Endothelial cell (in vitro differentiated cells): ENCODE data around the gene SPOP. TPM values are rescaled to one million over a fixed set of nuclear protein-coding genes. Genes with fewer than 3 reads are reported as not detected.

Experiments
- DNase-seq: peaks from one replicate; pipeline ENCODE4 v3.0.0; 2021; ENCODE audit warnings: low spot score
- H3K27ac Mint-ChIP-seq: one replicate; pipeline ENCODE4 v1.8.0; 2021; ENCODE audit warnings: mixed read lengths, inconsistent platforms; ENCODE audit not compliant: unreplicated experiment
- H3K27me3 Mint-ChIP-seq: one replicate; pipeline ENCODE4 v1.8.0; 2021; ENCODE audit warnings: mild to moderate bottlenecking, moderate library complexity, mixed read lengths, inconsistent platforms; ENCODE audit not compliant: unreplicated experiment
- H3K36me3 Mint-ChIP-seq: one replicate; pipeline ENCODE4 v1.8.0; 2021; ENCODE audit warnings: mild to moderate bottlenecking, low read depth, mixed read lengths, inconsistent platforms; ENCODE audit not compliant: unreplicated experiment
- H3K4me1 Mint-ChIP-seq: one replicate; pipeline ENCODE4 v1.8.0; 2021; ENCODE audit warnings: mild to moderate bottlenecking, mixed read lengths, inconsistent platforms; ENCODE audit not compliant: unreplicated experiment
- H3K4me3 Mint-ChIP-seq: one replicate; pipeline ENCODE4 v1.8.0; 2021; ENCODE audit warnings: mild to moderate bottlenecking, mixed read lengths, inconsistent platforms; ENCODE audit not compliant: unreplicated experiment
- H3K9me3 Mint-ChIP-seq: one replicate; pipeline ENCODE4 v1.8.0; 2021; ENCODE audit warnings: mixed read lengths, inconsistent platforms; ENCODE audit not compliant: unreplicated experiment
- total RNA-seq: library from RNA; stranded (reverse); fragmentation: NEBNext Ultra II Directional; extraction: Animal tissue kit (Norgen Biotek cat#: 25700); gene quantifications from one replicate; pipeline ENCODE4 v1.2.1, GENCODE V29; 2021; ENCODE audit not compliant: unreplicated experiment
- TF ChIP-seq, protein P1 (sequence below): fragments of 200-600 bp; sonication (generic); IDR thresholded peaks from one replicate; pipeline ENCODE4 v1.5.0; 2021; ENCODE audit warnings: antibody characterized with exemption; ENCODE audit not compliant: unreplicated experiment

The SPOP gene
- total RNA-seq, 1 donor from 2014 or later: 55.6 TPM

DNA sequence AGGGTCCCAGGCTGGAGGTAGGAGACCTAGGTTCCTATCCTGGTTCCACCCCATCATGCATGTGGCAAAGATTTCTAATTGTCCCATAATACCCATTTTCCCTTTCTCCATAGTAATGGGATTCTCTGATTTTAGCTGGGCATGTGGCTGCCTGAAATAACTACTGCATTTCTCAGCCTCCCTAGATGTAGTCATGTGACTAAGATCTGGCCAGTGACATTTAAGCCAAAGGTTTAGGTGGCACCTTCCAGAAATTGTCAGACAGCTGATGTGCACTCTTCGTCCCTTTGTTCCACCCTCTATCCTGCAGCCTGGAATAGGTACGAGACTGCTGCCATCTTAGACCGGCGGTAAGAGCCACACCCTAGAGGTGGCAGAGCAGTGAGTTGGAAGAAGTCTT lies 94.0 kb downstream of the SPOP start:
- TF ChIP-seq, protein P1, sequence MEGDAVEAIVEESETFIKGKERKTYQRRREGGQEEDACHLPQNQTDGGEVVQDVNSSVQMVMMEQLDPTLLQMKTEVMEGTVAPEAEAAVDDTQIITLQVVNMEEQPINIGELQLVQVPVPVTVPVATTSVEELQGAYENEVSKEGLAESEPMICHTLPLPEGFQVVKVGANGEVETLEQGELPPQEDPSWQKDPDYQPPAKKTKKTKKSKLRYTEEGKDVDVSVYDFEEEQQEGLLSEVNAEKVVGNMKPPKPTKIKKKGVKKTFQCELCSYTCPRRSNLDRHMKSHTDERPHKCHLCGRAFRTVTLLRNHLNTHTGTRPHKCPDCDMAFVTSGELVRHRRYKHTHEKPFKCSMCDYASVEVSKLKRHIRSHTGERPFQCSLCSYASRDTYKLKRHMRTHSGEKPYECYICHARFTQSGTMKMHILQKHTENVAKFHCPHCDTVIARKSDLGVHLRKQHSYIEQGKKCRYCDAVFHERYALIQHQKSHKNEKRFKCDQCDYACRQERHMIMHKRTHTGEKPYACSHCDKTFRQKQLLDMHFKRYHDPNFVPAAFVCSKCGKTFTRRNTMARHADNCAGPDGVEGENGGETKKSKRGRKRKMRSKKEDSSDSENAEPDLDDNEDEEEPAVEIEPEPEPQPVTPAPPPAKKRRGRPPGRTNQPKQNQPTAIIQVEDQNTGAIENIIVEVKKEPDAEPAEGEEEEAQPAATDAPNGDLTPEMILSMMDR: no peak
- Mint-ChIP-seq H3K36me3 (no peaks in the 10 kb centered on the region), H3K9me3 (no peaks in the 10 kb centered on the region), H3K4me1 (peaks cover 3% of the 10 kb centered on the region), H3K4me3 (no peak overlapping the region), H3K27ac (no peak overlapping the region), H3K27me3 (peaks cover 20% of the 10 kb centered on the region)
- DNase-seq: no peak

DNA sequence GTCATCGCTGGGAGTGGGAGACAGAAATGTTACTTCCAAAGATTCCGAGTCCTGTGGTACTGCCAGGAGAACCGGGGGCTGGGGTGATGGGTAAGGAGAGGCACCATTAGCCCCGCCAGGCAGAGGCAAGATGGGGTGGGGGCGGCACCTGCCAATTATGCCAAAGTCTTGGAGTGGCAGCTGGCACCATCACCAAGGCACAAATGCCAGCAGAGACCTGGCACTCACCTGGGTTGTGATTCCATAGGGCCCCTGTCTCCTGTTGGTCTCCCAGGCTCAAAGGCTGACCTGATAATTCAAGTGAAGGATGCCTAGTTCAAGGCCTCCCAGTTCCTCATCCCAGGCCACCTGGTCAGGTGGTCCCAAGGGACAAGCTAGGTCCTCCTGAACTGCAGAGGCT lies 94.7 kb downstream of the SPOP start:
- TF ChIP-seq, protein P1: no peak
- H3K4me1 Mint-ChIP-seq: peaks cover 1% of the 10 kb centered on the region
- peaks cover 15% of the 10 kb centered on the region for H3K27me3 Mint-ChIP-seq

DNA sequence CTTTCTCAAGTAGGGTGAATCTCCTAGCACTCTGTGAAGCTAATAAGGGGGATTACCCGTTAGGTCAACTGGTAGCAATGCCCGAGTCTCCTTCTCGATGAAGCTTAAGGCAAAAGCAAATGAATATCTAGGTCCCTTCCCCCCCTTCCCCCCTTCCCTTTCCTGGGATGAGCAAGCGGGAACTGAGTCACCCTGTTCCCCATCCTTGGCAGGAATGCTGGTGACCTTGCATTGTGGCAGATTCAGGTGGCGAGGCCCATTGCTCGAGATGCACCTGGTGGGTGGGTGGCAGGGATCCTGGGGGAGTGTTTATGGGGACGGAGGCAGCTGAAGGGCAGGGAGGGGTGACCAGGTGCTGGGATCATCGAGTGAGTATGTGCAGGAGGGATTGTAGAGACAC lies 95.1 kb downstream of the SPOP start:
- H3K4me3 Mint-ChIP-seq: no peak overlapping the region

More for the DNA sequence above, 94.7 kb downstream of the SPOP start:
- Mint-ChIP-seq H3K36me3 (no peaks in the 10 kb centered on the region), H3K9me3 (no peaks in the 10 kb centered on the region), H3K4me3 (no peak overlapping the region), H3K27ac (no peak overlapping the region)
- no peak for DNase-seq

DNA sequence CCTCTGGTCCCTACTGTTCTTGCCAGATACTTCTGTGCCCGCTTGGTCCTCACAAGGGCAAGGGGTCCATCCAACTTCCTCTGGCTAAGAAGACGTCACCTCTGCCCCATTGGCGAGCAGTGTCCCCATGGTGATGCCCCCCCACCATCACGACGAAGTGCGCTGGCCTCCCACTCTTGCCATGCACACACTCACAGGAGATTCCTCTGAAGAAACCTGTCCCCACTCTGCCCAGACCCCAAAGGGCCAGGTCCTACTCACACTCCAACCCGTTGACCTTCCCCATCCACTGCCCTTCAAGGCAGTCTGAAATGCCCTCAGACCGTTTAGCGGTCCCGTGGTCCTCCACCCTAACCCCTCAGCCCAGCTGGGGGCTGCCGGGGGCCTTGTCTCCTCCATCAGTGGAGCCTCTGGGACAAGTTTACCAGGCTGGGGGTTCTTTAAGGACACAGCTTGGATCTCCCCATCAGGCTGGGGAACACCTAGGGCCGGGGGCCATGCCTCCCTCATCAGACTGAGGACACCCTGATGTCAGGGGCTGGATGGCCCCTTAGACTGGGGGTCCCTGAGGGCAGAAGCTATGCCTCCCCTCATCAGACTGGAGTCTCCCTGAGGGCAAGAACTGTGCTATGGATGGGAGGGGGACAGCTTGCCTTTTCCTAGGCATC lies 95.7 kb downstream of the SPOP start:
- Mint-ChIP-seq H3K27me3 (peaks cover 18% of the 10 kb centered on the region), H3K9me3 (no peaks in the 10 kb centered on the region), H3K36me3 (no peaks in the 10 kb centered on the region), H3K27ac (peak overlapping the region; percentile 57), H3K4me1 (peaks cover 6% of the 10 kb centered on the region), H3K4me3 (no peak overlapping the region)
- TF ChIP-seq, protein P1: no peak
- no peak for DNase-seq

More for the DNA sequence above, 95.1 kb downstream of the SPOP start:
- no peaks in the 10 kb centered on the region for H3K36me3 Mint-ChIP-seq
- peaks cover 15% of the 10 kb centered on the region for H3K27me3 Mint-ChIP-seq
- TF ChIP-seq, protein P1: no peak
- DNase-seq: no peak
- no peak overlapping the region for H3K27ac Mint-ChIP-seq
- H3K9me3 Mint-ChIP-seq: no peaks in the 10 kb centered on the region
- peaks cover 1% of the 10 kb centered on the region for H3K4me1 Mint-ChIP-seq

DNA sequence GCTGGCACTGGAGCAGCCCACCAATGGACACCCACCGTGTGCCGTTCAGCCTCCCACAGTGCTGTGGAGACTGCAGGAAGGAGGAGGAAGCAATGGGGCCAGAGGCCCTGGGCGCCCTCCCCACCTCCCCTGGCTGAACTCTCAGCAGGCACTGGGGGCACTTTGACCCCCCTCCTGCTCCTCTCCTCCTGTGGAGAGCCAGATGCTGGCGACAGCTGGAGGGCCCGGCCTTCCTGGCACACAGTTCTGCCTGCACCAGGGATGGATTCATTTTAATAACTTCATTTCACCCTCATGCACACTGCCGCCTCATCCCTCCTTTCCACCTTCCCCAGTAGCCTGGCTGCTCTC lies 96.3 kb downstream of the SPOP start:
- DNase-seq: no peak
- Mint-ChIP-seq H3K4me1 (peaks cover 6% of the 10 kb centered on the region), H3K27me3 (peaks cover 21% of the 10 kb centered on the region), H3K27ac (no peak overlapping the region), H3K4me3 (no peak overlapping the region), H3K9me3 (no peaks in the 10 kb centered on the region), H3K36me3 (no peaks in the 10 kb centered on the region)
- TF ChIP-seq, protein P1: no peak
